Thoracic aorta (tissue), 2 donors: ENCODE results near the gene PELO. TPM values are rescaled to one million over a fixed set of nuclear protein-coding genes. Genes with fewer than 3 reads are reported as not detected.
"Not testable (repeated sequence)": the region's sequence is repeated elsewhere in the genome, so short reads cannot be mapped to it uniquely, and the experiment has no call there.

Experiments
- ATAC-seq: fragments of 150-250 bp; one replicate; pipeline ENCODE4 v1.8.0; 2017; ENCODE audit warnings: low read depth; ENCODE audit not compliant: insufficient number of reproducible peaks, low FRiP score
- DNase-seq: peaks from one replicate; pipeline ENCODE4 v3.0.0-alpha.2; 2020; ENCODE audit warnings: low spot score
- H3K27ac ChIP-seq, 2 donors: fragments of 200-600 bp; sonication (generic); 1 replicate in 1 of 2; 2 replicates in 1 of 2; pipeline ENCODE4 v1.5.1; 2016; ENCODE audit warnings: mild to moderate bottlenecking in 2 of 2, moderate library complexity in 2 of 2
- H3K27me3 ChIP-seq: fragments of 200-600 bp; sonication (generic); replicated peaks from 2 replicates; pipeline ENCODE4 v1.6.0; 2016; ENCODE audit warnings: mild to moderate bottlenecking; ENCODE audit not compliant: insufficient read depth
- H3K36me3 ChIP-seq: fragments of 200-600 bp; sonication (generic); one replicate; pipeline ENCODE4 v1.5.1; 2016
- H3K4me1 ChIP-seq, 2 donors: fragments of 200-600 bp; sonication (generic); 1 replicate in 1 of 2; 2 replicates in 1 of 2; pipeline versions ENCODE4 v1.5.1 to v1.6.0; 2016; ENCODE audit warnings: low read depth in 2 of 2, mild to moderate bottlenecking in 1 of 2; ENCODE audit not compliant: control insufficient read depth in 1 of 2
- H3K4me3 ChIP-seq: fragments of 200-600 bp; sonication (generic); 2 replicates; pipeline ENCODE4 v1.5.1; 2016; ENCODE audit warnings: mild to moderate bottlenecking
- H3K9me3 ChIP-seq: fragments of 200-600 bp; sonication (generic); 2 replicates; pipeline ENCODE4 v1.5.1; 2016
- total RNA-seq, 2 donors: library from RNA; depleted of rRNA; stranded (reverse); fragments of >200 nt; gene quantifications; one replicate each; pipeline versions ENCODE4 v1.1.0 to v1.2.3, GENCODE V29; 2016
- TF ChIP-seq, protein P1 (sequence below): fragments of 200-600 bp; sonication (generic); IDR thresholded peaks from one replicate; pipeline ENCODE4 v1.5.1; 2019; ENCODE audit warnings: antibody characterized with exemption

Gene PELO
- total RNA-seq, 2 donors from 2014 or later, result 28.8 to 44.7 TPM

DNA sequence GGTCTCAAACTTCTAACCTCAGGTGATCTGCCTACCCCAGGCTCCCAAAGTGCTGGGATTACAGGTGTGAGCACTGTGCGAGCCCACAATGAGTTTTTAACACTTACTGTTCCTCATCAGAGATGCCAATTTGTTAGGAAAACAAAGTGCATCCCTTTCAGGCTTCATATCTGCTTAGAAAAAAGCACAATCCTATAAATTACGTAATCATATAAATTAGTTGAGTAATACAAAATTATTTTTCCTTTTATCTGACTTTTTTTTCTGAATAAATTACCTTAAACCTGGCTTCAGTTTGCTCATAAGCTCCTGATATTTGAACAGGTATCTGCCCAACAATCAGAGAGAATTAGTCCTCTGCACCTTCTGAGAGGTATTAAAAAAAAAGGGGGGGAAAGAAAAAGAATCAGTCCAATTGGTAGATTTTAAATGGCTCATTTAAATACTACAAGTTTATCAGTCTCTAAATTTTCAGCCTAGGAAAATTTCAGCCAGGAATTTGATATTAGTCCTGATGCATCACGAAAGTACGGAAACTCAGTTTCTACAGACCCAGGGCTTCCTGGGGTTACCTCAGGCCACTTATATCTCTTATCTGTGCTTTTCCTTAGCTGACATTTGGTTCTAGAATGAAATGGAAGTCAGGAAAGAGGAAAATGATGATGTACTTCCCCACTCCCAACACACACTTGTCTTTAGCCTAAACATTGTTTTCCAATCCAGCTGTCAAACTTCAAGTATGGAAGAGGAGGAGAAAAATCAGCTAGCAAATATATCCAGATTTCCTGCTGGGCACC, 26.8 kb downstream of the PELO start:
- TF ChIP-seq, protein P1, sequence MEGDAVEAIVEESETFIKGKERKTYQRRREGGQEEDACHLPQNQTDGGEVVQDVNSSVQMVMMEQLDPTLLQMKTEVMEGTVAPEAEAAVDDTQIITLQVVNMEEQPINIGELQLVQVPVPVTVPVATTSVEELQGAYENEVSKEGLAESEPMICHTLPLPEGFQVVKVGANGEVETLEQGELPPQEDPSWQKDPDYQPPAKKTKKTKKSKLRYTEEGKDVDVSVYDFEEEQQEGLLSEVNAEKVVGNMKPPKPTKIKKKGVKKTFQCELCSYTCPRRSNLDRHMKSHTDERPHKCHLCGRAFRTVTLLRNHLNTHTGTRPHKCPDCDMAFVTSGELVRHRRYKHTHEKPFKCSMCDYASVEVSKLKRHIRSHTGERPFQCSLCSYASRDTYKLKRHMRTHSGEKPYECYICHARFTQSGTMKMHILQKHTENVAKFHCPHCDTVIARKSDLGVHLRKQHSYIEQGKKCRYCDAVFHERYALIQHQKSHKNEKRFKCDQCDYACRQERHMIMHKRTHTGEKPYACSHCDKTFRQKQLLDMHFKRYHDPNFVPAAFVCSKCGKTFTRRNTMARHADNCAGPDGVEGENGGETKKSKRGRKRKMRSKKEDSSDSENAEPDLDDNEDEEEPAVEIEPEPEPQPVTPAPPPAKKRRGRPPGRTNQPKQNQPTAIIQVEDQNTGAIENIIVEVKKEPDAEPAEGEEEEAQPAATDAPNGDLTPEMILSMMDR, result no peak
- no peaks in the 10 kb centered on the region for H3K36me3 ChIP-seq
- peak overlapping the region; percentile 57 to 74 for H3K27ac ChIP-seq
- peaks cover 48 to 87% of the 10 kb centered on the region in 2 donors for H3K4me1 ChIP-seq
- H3K4me3 ChIP-seq, result no peak overlapping the region
- no peaks in the 10 kb centered on the region for H3K9me3 ChIP-seq
- H3K27me3 ChIP-seq, result no peaks in the 10 kb centered on the region
- no peak for ATAC-seq
- DNase-seq, result no peak

DNA sequence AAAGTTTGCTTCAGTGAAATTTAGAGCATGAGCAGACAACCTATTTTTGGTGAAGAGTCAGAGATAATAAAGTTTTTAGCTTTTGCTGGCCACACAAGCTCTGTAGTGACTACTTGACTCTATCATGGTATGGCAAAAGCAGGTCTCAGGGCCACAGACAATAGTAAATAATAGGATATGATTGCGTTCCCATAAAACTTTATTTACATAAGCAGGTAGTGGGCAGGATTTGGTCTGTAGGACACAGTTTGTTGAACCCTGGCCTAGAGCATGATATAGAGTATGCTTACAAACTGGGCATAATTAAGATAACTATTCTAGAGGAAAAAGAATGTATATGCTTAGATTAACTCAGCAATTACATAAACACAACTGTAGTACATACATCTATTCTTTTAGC, 30.1 kb downstream of the PELO start:
- ATAC-seq, result no peak
- TF ChIP-seq, protein P1, result no peak
- Histone ChIP-seq H3K27ac (peak overlapping the region in 1 of 2 donors; percentile 74), H3K4me1 (peaks cover 39 to 66% of the 10 kb centered on the region in 2 donors), H3K9me3 (no peaks in the 10 kb centered on the region), H3K4me3 (no peak overlapping the region), H3K27me3 (no peaks in the 10 kb centered on the region), H3K36me3 (no peaks in the 10 kb centered on the region)
- no peak for DNase-seq

DNA sequence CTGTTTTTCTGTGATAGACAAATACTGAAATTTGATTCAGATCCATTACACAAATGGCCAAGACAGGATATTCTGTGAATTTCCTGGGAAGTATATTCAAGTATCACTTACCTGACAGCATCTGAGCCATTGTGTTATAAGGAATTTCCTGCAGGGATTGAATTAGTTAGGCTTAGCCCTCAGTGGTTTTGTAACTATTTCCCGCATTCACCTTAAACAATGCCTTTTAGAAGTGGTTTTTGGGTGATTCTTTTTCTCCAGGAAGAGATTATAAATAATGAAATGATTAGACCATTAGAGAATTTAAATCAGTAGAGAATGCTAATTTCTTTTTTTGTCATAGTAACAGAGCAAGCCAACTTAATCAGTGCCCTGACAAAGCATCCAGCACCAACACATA, 30.6 kb downstream of the PELO start:
- H3K27me3 ChIP-seq, result no peaks in the 10 kb centered on the region
- H3K9me3 ChIP-seq, result no peaks in the 10 kb centered on the region
- ATAC-seq (no peak), DNase-seq (no peak)
- TF ChIP-seq, protein P1, result no peak
- no peak overlapping the region for H3K27ac ChIP-seq
- peaks cover 41 to 66% of the 10 kb centered on the region in 2 donors for H3K4me1 ChIP-seq
- no peaks in the 10 kb centered on the region for H3K36me3 ChIP-seq
- no peak overlapping the region for H3K4me3 ChIP-seq

DNA sequence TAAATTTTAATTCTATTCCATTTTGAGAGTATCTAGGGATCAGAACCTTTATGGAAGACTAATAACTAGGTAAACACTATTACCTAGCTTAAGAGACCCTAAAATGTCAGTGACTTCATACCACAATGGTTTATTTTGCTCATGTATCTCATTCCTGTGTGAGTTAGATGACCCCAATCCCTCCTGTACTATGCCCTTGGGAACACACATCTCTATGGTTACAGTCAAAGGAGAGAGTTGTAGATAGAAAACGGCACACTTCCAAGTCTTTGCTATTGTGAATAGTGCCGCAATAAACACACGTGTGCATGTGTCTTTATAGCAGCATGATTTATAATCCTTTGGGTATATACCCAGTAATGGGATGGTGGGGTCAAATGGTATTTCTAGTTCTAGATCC, 31.1 kb downstream of the PELO start:
- peaks cover 41 to 65% of the 10 kb centered on the region in 2 donors for H3K4me1 ChIP-seq
- not testable (repeated sequence) for DNase-seq, H3K36me3 ChIP-seq, H3K27me3 ChIP-seq, H3K4me3 ChIP-seq, H3K27ac ChIP-seq, ATAC-seq, H3K9me3 ChIP-seq

DNA sequence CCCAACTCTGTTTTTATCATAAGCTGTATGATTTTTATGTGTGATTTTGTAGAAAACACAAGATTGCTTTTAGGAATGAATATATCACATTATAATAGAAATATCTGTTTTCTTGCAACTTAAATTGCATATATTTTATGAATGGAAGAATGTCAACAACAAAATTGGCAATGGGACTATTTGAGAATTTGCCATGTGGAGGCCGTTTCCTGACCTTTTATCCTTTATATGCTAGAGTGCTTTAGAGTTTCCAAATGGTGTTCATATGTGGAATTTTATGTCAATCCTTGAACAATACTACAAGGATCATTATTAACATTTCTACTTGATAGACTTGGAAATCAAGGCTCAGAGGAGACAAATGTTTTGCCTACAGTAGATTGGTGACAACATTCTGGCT, 34.2 kb downstream of the PELO start:
- no peak for ATAC-seq
- no peak overlapping the region for H3K4me3 ChIP-seq
- no peaks in the 10 kb centered on the region for H3K36me3 ChIP-seq
- TF ChIP-seq, protein P1, result no peak
- H3K27me3 ChIP-seq, result no peaks in the 10 kb centered on the region
- H3K4me1 ChIP-seq, result peaks cover 26 to 52% of the 10 kb centered on the region in 2 donors
- peak overlapping the region; percentile 40 to 42 for H3K27ac ChIP-seq
- DNase-seq, result no peak
- H3K9me3 ChIP-seq, result no peaks in the 10 kb centered on the region

DNA sequence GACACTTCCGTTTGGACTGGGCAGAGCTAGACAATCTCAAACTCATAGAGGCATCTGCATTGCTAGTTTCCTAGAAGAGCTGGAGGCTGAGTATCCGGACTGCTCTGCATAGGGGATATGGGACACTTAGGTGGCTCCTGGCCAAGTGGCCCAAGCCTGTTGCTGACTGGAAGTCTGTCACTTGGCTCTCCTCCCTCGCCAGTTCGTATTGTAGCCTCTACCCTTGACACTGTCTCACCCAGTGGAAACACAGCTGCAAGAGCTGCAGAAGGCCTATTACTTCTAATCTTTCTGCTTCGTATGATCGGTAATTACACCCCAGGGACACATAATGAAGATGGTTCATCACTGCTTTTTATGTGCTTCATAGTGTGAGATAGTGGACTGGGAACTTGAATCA, 34.7 kb downstream of the PELO start:
- TF ChIP-seq, protein P1, result no peak
- Histone ChIP-seq H3K27ac (peak overlapping the region; percentile 40 to 42), H3K4me3 (peak overlapping the region; percentile 8), H3K9me3 (no peaks in the 10 kb centered on the region), H3K27me3 (no peaks in the 10 kb centered on the region), H3K36me3 (no peaks in the 10 kb centered on the region), H3K4me1 (peaks cover 25 to 47% of the 10 kb centered on the region in 2 donors)
- DNase-seq (no peak), ATAC-seq (peak; percentile 66)
